Measurements from ENCODE around the gene FBXO42. TPM values are rescaled to one million over a fixed set of nuclear protein-coding genes. Genes with fewer than 3 reads are reported as not detected.

The FBXO42 gene
- total and polyA plus RNA-seq, 4 donors = 5.9 to 9.4 (median 6.5) TPM

- 92% methylated on average over 24 of the region's 24 CpGs for WGBS
- Histone ChIP-seq H3K27ac (ENCODE audit: low read depth in 1 of 2, low read length in 2 of 2) (no peak overlapping the region), H3K9me3 (ENCODE audit: control insufficient read depth in 4 of 4, low read length in 3 of 4) (no peaks in the 10 kb centered on the region), H3K9ac (ENCODE audit: low read depth in 1 of 2, low read length in 2 of 2) (no peak overlapping the region), H3K4me1 (ENCODE audit: control insufficient read depth in 4 of 4, insufficient read depth in 4 of 4, low read length in 3 of 4) (peaks cover 0 to 7% (median under 1%) of the 10 kb centered on the region in 4 donors), H3K27me3 (ENCODE audit: control insufficient read depth in 4 of 4, insufficient read depth in 4 of 4, low read length in 3 of 4) (no peaks in the 10 kb centered on the region), H3K36me3 (ENCODE audit: control insufficient read depth in 4 of 4, insufficient read depth in 3 of 4, low read depth in 1 of 4, low read length in 3 of 4) (no peaks in the 10 kb centered on the region), H3K4me3 (ENCODE audit: low read depth in 1 of 3, low read length in 3 of 3) (no peak overlapping the region)
- no peak for DNase-seq (ENCODE audit: low spot score)
- TF ChIP-seq ATF3 (IDR thresholded peaks at IDR 0.05) (no peak), RAD21 (IDR thresholded peaks at IDR 0.05) (no peak), NR2F2 (IDR thresholded peaks at IDR 0.05) (no peak), RXRA (IDR thresholded peaks at IDR 0.05) (no peak), HNF4A (conservative IDR thresholded peaks at IDR 0.05) (no peak), GABPA (IDR thresholded peaks at IDR 0.05 in 1 of 2, conservative IDR thresholded peaks at IDR 0.05 in 1 of 2) (no peak)
- TF ChIP-seq, protein P1, sequence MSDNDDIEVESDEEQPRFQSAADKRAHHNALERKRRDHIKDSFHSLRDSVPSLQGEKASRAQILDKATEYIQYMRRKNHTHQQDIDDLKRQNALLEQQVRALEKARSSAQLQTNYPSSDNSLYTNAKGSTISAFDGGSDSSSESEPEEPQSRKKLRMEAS (IDR thresholded peaks at IDR 0.05) = no peak
Observed at GRCh38 chr1:16202281-16203210, 149.7 kb downstream of the FBXO42 start.

DNA sequence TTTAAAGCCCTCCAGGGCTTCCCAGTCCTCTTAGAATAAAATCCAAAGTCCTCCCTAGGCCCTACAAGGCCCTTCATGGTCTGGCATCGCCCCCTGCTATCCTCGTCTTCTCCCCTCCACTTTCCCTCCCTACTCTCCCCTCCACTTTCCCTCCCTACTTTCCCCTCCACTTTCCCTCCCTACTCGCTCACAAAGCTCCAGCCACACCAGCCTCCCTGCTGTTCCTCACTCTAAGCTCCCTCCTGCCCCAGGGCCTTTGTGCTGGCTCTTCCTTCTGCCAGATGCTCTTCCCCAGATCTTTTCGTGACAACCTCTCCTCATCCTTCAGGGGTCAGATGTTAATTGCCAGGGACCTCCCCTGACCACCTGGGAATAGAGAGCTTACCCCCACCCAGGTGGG, 152.6 kb downstream of the FBXO42 start:
- 96% methylated on average over 4 of the region's 4 CpGs for WGBS
- H3K27ac ChIP-seq (ENCODE audit: low read depth in 1 of 2, low read length in 2 of 2) = no peak overlapping the region
- DNase-seq (ENCODE audit: low spot score) = no peak

GRCh38 chr1:16199157-16199501, 153.2 kb downstream of the FBXO42 start:
- Histone ChIP-seq H3K36me3 (ENCODE audit: control insufficient read depth in 4 of 4, insufficient read depth in 3 of 4, low read depth in 1 of 4, low read length in 3 of 4) (no peaks in the 10 kb centered on the region), H3K4me1 (ENCODE audit: control insufficient read depth in 4 of 4, insufficient read depth in 4 of 4, low read length in 3 of 4) (no peaks in the 10 kb centered on the region), H3K27ac (ENCODE audit: low read depth in 1 of 2, low read length in 2 of 2) (no peak overlapping the region), H3K27me3 (ENCODE audit: control insufficient read depth in 4 of 4, insufficient read depth in 4 of 4, low read length in 3 of 4) (no peaks in the 10 kb centered on the region), H3K9me3 (ENCODE audit: control insufficient read depth in 4 of 4, low read length in 3 of 4) (no peaks in the 10 kb centered on the region), H3K9ac (ENCODE audit: low read depth in 1 of 2, low read length in 2 of 2) (no peak overlapping the region), H3K4me3 (ENCODE audit: low read depth in 1 of 3, low read length in 3 of 3) (no peak overlapping the region)
- DNase-seq (ENCODE audit: low spot score) = no peak
- TF ChIP-seq CTCF (IDR thresholded peaks at IDR 0.05; ENCODE audit: low read depth, low read length, missing input control) (no peak), HNF4A (conservative IDR thresholded peaks at IDR 0.05) (no peak), RXRA (IDR thresholded peaks at IDR 0.05) (no peak), HNF4G (IDR thresholded peaks at IDR 0.05) (no peak), ATF3 (IDR thresholded peaks at IDR 0.05) (no peak), GABPA (IDR thresholded peaks at IDR 0.05 in 1 of 2, conservative IDR thresholded peaks at IDR 0.05 in 1 of 2) (no peak), YY1 (IDR thresholded peaks at IDR 0.05) (no peak), SP1 (IDR thresholded peaks at IDR 0.05) (no peak), TAF1 (conservative IDR thresholded peaks at IDR 0.05) (no peak), NR2F2 (IDR thresholded peaks at IDR 0.05) (no peak), FOXA1 (IDR thresholded peaks at IDR 0.05) (no peak), EGR1 (IDR thresholded peaks at IDR 0.05; ENCODE audit: low read depth in 2 of 2) (no peak), FOXA2 (IDR thresholded peaks at IDR 0.05) (no peak), JUND (IDR thresholded peaks at IDR 0.05) (no peak), RAD21 (IDR thresholded peaks at IDR 0.05) (no peak)
- TF ChIP-seq, protein P1 (IDR thresholded peaks at IDR 0.05) = no peak
- TF ChIP-seq, protein P2, sequence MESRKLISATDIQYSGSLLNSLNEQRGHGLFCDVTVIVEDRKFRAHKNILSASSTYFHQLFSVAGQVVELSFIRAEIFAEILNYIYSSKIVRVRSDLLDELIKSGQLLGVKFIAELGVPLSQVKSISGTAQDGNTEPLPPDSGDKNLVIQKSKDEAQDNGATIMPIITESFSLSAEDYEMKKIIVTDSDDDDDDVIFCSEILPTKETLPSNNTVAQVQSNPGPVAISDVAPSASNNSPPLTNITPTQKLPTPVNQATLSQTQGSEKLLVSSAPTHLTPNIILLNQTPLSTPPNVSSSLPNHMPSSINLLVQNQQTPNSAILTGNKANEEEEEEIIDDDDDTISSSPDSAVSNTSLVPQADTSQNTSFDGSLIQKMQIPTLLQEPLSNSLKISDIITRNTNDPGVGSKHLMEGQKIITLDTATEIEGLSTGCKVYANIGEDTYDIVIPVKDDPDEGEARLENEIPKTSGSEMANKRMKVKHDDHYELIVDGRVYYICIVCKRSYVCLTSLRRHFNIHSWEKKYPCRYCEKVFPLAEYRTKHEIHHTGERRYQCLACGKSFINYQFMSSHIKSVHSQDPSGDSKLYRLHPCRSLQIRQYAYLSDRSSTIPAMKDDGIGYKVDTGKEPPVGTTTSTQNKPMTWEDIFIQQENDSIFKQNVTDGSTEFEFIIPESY (IDR thresholded peaks at IDR 0.05) = no peak
- 72% methylated on average over 1 of the region's 1 CpG for WGBS

More for the DNA sequence above, 152.6 kb downstream of the FBXO42 start:
- H3K27me3 ChIP-seq (ENCODE audit: control insufficient read depth in 4 of 4, insufficient read depth in 4 of 4, low read length in 3 of 4) = no peaks in the 10 kb centered on the region
- H3K36me3 ChIP-seq (ENCODE audit: control insufficient read depth in 4 of 4, insufficient read depth in 3 of 4, low read depth in 1 of 4, low read length in 3 of 4) = no peaks in the 10 kb centered on the region
- H3K4me1 ChIP-seq (ENCODE audit: control insufficient read depth in 4 of 4, insufficient read depth in 4 of 4, low read length in 3 of 4) = no peaks in the 10 kb centered on the region
- TF ChIP-seq ATF3 (IDR thresholded peaks at IDR 0.05) (no peak), RXRA (IDR thresholded peaks at IDR 0.05) (no peak), HNF4A (conservative IDR thresholded peaks at IDR 0.05) (no peak), JUND (IDR thresholded peaks at IDR 0.05) (no peak), FOXA1 (IDR thresholded peaks at IDR 0.05) (no peak)
- TF ChIP-seq, protein P1 (IDR thresholded peaks at IDR 0.05) = no peak
- H3K4me3 ChIP-seq (ENCODE audit: low read depth in 1 of 3, low read length in 3 of 3) = no peak overlapping the region
- H3K9ac ChIP-seq (ENCODE audit: low read depth in 1 of 2, low read length in 2 of 2) = no peak overlapping the region
- H3K9me3 ChIP-seq (ENCODE audit: control insufficient read depth in 4 of 4, low read length in 3 of 4) = no peaks in the 10 kb centered on the region
